H1 (cell line): ENCODE data around the gene BET1L. TPM values are rescaled to one million over a fixed set of nuclear protein-coding genes. Genes with fewer than 3 reads are reported as not detected.
"Not testable (repeated sequence)": the region's sequence is repeated elsewhere in the genome, so short reads cannot be mapped to it uniquely, and the experiment has no call there.

Source experiments
- CTCF ChIA-PET: fragments of 300-600 bp; sonication (Branson Sonifier 250); formaldehyde crosslinking; loops from one replicate; lab custom pipeline; 2021; ENCODE audit not compliant: partially characterized antibody; lab: Charles Lee
- POLR2A ChIA-PET: fragments of 300-600 bp; sonication (Branson Sonifier 250); formaldehyde crosslinking; loops from one replicate; lab custom pipeline; 2021; ENCODE audit warnings: inconsistent platforms; ENCODE audit not compliant: partially characterized antibody; lab: Charles Lee
- DNase-seq, 2 experiments: peaks; one replicate each; pipeline versions ENCODE4 v3.0.0 to v3.0.0-alpha.2; 2010 to 2022; ENCODE audit warnings: low spot score in 2 of 2, low read depth in 1 of 2, mixed read lengths in 1 of 2
- FAIRE-seq: peaks from 2 replicates; lab custom pipeline; 2011; peaks lifted over from hg19 to GRCh38; lab: Jason Lieb, UNC
- H2AFZ ChIP-seq: 2 replicates; pipeline ENCODE4 v1.8.1; 2012; ENCODE audit warnings: low read length, inconsistent platforms
- H2AK5ac ChIP-seq: 2 replicates; pipeline ENCODE4 v1.6.1; 2013; ENCODE audit warnings: low read depth, low read length
- H2BK120ac ChIP-seq: replicated peaks from 2 replicates; pipeline ENCODE3; 2013; ENCODE audit warnings: low read depth, low read length, inconsistent platforms
- H2BK12ac ChIP-seq: 2 replicates; pipeline ENCODE4 v1.6.1; 2013; ENCODE audit warnings: low read depth, low read length
- H2BK15ac ChIP-seq: 2 replicates; pipeline ENCODE4 v1.6.1; 2013; ENCODE audit warnings: low read length
- H2BK20ac ChIP-seq: 2 replicates; pipeline ENCODE4 v1.6.1; 2013; ENCODE audit warnings: low read length
- H2BK5ac ChIP-seq: 2 replicates; pipeline ENCODE4 v1.6.1; 2013; ENCODE audit warnings: low read depth, low read length
- H3K14ac ChIP-seq: 2 replicates; pipeline ENCODE4 v1.6.1; 2013; ENCODE audit warnings: inconsistent platforms; ENCODE audit not compliant: insufficient read length
- H3K18ac ChIP-seq: 2 replicates; pipeline ENCODE4 v1.6.1; 2013; ENCODE audit warnings: low read length; ENCODE audit errors: extremely low read depth
- H3K23ac ChIP-seq: 2 replicates; pipeline ENCODE4 v1.6.1; 2013; ENCODE audit warnings: inconsistent platforms; ENCODE audit not compliant: insufficient read length
- H3K23me2 ChIP-seq: 2 replicates; pipeline ENCODE4 v1.6.1; 2013; ENCODE audit warnings: low read depth, low read length
- H3K27ac ChIP-seq: 2 replicates; pipeline ENCODE4 v1.6.1; 2011; ENCODE audit warnings: low read depth, low read length, inconsistent platforms
- H3K27me3 ChIP-seq, 4 experiments: replicated peaks in 1 of 4; 1 replicate in 1 of 4; 2 replicates in 3 of 4; pipeline versions ENCODE4 v1.6.1 to v1.8.1; 2011 to 2013; ENCODE audit warnings: low read length in 3 of 4, mild to moderate bottlenecking in 3 of 4, inconsistent platforms in 2 of 4, mixed read lengths in 2 of 4, moderate library complexity in 1 of 4; ENCODE audit not compliant: control insufficient read depth in 3 of 4, insufficient read depth in 3 of 4; ENCODE audit errors: extremely low read depth in 1 of 4
- H3K36me3 ChIP-seq, 4 experiments: 2 replicates each; pipeline versions ENCODE4 v1.6.1 to v1.8.1; 2011 to 2013; ENCODE audit warnings: mild to moderate bottlenecking in 4 of 4, low read length in 3 of 4, moderate library complexity in 2 of 4, control low read depth in 1 of 4, inconsistent platforms in 1 of 4; ENCODE audit not compliant: insufficient read depth in 4 of 4, control insufficient read depth in 2 of 4
- H3K4ac ChIP-seq: replicated peaks from 2 replicates; pipeline ENCODE3; 2013; ENCODE audit warnings: low read length, low read depth, mixed read lengths, inconsistent platforms; ENCODE audit not compliant: insufficient read length
- H3K4me1 ChIP-seq, 4 experiments: replicated peaks in 1 of 4; 1 replicate in 1 of 4; 2 replicates in 3 of 4; pipeline versions ENCODE4 v1.6.1 to v1.8.1; 2011 to 2013; ENCODE audit warnings: low read length in 3 of 4, inconsistent platforms in 2 of 4, mixed read lengths in 1 of 4; ENCODE audit not compliant: insufficient read depth in 4 of 4, control insufficient read depth in 3 of 4
- H3K4me2 ChIP-seq, 2 experiments: 2 replicates each; pipeline versions ENCODE4 v1.6.1 to v1.8.1; 2011 to 2013; ENCODE audit warnings: low read depth in 2 of 2, low read length in 2 of 2, control low read depth in 1 of 2, inconsistent platforms in 1 of 2, mild to moderate bottlenecking in 1 of 2; ENCODE audit not compliant: insufficient read depth in 1 of 2
- H3K4me3 ChIP-seq, 4 experiments: fragments of 200-600, 300-600 bp in 1 of 4; sonication (generic), shearing (Covaris generic), sonication (Bioruptor Twin) in 1 of 4; 2 replicates each; pipeline versions ENCODE4 v1.5.1 to v1.8.1; 2011 to 2016; ENCODE audit warnings: low read length in 4 of 4, low read depth in 3 of 4, control low read depth in 2 of 4, inconsistent platforms in 2 of 4, mild to moderate bottlenecking in 2 of 4, mixed read lengths in 1 of 4, moderate library complexity in 1 of 4; ENCODE audit not compliant: insufficient read depth in 2 of 4; ENCODE audit errors: extremely low read depth in 1 of 4
- H3K56ac ChIP-seq: replicated peaks from 2 replicates; pipeline ENCODE3; 2013; ENCODE audit warnings: low read depth, mild to moderate bottlenecking, mixed read lengths, low read length, inconsistent platforms; ENCODE audit not compliant: insufficient read length
- H3K79me1 ChIP-seq: 2 replicates; pipeline ENCODE4 v1.6.1; 2013; ENCODE audit warnings: low read depth, low read length, control low read depth
- H3K79me2 ChIP-seq, 2 experiments: 2 replicates each; pipeline versions ENCODE4 v1.6.1 to v1.8.1; 2012 to 2013; ENCODE audit warnings: low read length in 2 of 2, mild to moderate bottlenecking in 2 of 2, inconsistent platforms in 1 of 2; ENCODE audit not compliant: insufficient read depth in 2 of 2, control insufficient read depth in 1 of 2
- H3K9ac ChIP-seq, 4 experiments: replicated peaks in 1 of 4; 1 replicate in 1 of 4; 2 replicates in 3 of 4; pipeline versions ENCODE4 v1.6.1 to v1.8.1; 2011 to 2013; ENCODE audit warnings: low read depth in 3 of 4, low read length in 3 of 4, control low read depth in 2 of 4, mild to moderate bottlenecking in 2 of 4, moderate library complexity in 2 of 4, inconsistent platforms in 1 of 4; ENCODE audit errors: extremely low read depth in 1 of 4
- H3K9me3 ChIP-seq, 2 experiments: 2 replicates each; pipeline versions ENCODE4 v1.6.1 to v1.8.1; 2012 to 2013; ENCODE audit warnings: mild to moderate bottlenecking in 2 of 2, moderate library complexity in 2 of 2, control low read depth in 1 of 2, inconsistent platforms in 1 of 2, low read depth in 1 of 2, low read length in 1 of 2, mixed read lengths in 1 of 2; ENCODE audit not compliant: insufficient read depth in 2 of 2
- H4K20me1 ChIP-seq, 2 experiments: replicated peaks in 1 of 2; 2 replicates each; pipeline versions ENCODE3 to v1.8.1; 2011 to 2013; ENCODE audit warnings: inconsistent platforms in 2 of 2, low read length in 2 of 2, mild to moderate bottlenecking in 1 of 2; ENCODE audit not compliant: insufficient read depth in 2 of 2, control insufficient read depth in 1 of 2
- H4K5ac ChIP-seq: 2 replicates; pipeline ENCODE4 v1.6.1; 2013; ENCODE audit warnings: low read length, low read depth, mixed read lengths, inconsistent platforms; ENCODE audit not compliant: insufficient read length
- H4K8ac ChIP-seq: 2 replicates; pipeline ENCODE4 v1.8.0; 2013; ENCODE audit warnings: mild to moderate bottlenecking, moderate library complexity, low read length, inconsistent platforms; ENCODE audit not compliant: insufficient read depth; ENCODE audit errors: extremely low read depth
- H4K91ac ChIP-seq: replicated peaks from 2 replicates; pipeline ENCODE3; 2013; ENCODE audit warnings: low read length, mixed read lengths, inconsistent platforms; ENCODE audit not compliant: insufficient read length
- RAD21 ChIP-seq, 2 experiments: IDR thresholded peaks in 1 of 2; conservative IDR thresholded peaks in 1 of 2; 2 replicates each; pipeline ENCODE4 v1.6.1; 2011; ENCODE audit warnings: low read depth in 2 of 2, low read length in 2 of 2, improper control_type of control experiment in 1 of 2, inconsistent platforms in 1 of 2, mild to moderate bottlenecking in 1 of 2, moderate library complexity in 1 of 2
- WGBS, 2 experiments: shearing (Covaris generic) in 1 of 2; methylation state at CpG; one replicate each; pipeline versions ENCODE4 v1.1.6 to v1.1.7; 2013 to 2015; ENCODE audit warnings: low lambda C conversion rate in 2 of 2, mixed read lengths in 2 of 2, inconsistent platforms in 1 of 2, low coverage in 1 of 2, missing lambda C conversion rate in 1 of 2; ENCODE audit not compliant: insufficient replicate concordance in 2 of 2, insufficient coverage in 1 of 2, insufficient read length in 1 of 2; ENCODE audit errors: extremely low coverage in 1 of 2, missing lambda C conversion rate in 1 of 2; 5-methylcytosine and 5-hydroxymethylcytosine counted together
- polyA plus RNA-seq, 7 experiments: library from polyadenylated mRNA; depleted of rRNA in 3 of 7; stranded (reverse) in 5 of 7; unstranded in 2 of 7; fragments of >200 nt in 5 of 7; fragments of 200-250 nt in 2 of 7; gene quantifications; 1 replicate in 5 of 7; 2 replicates in 1 of 7; 4 replicates in 1 of 7; pipeline versions ENCODE4 v1.2.1 to v1.2.3, GENCODE V29; 2011 to 2013; ENCODE audit warnings: missing spikeins in 2 of 7, mixed read lengths in 2 of 7
- total RNA-seq: library from RNA; stranded (reverse); fragmentation: NEBNext Ultra II Directional; extraction: Animal tissue kit (Norgen Biotek cat#: 25700); gene quantifications from 2 replicates; pipeline ENCODE4 v1.2.1, GENCODE V29; 2021
- TF ChIP-seq, protein P1 (sequence below), 3 experiments: IDR thresholded peaks; 1 replicate in 2 of 3; 2 replicates in 1 of 3; pipeline versions ENCODE4 v1.5.1 to v1.6.1; 2011; ENCODE audit warnings: low read length in 3 of 3, mild to moderate bottlenecking in 3 of 3, inconsistent platforms in 2 of 3, low read depth in 1 of 3, moderate library complexity in 1 of 3; ENCODE audit not compliant: insufficient read depth in 1 of 3; ENCODE audit errors: control extremely low read depth in 1 of 3

The BET1L gene
- total and polyA plus RNA-seq, 2 of the 8 experiments (the other 6 are each of a cell fraction or from before 2014, with no cell fraction given): 40.2 to 61.9 TPM

DNA sequence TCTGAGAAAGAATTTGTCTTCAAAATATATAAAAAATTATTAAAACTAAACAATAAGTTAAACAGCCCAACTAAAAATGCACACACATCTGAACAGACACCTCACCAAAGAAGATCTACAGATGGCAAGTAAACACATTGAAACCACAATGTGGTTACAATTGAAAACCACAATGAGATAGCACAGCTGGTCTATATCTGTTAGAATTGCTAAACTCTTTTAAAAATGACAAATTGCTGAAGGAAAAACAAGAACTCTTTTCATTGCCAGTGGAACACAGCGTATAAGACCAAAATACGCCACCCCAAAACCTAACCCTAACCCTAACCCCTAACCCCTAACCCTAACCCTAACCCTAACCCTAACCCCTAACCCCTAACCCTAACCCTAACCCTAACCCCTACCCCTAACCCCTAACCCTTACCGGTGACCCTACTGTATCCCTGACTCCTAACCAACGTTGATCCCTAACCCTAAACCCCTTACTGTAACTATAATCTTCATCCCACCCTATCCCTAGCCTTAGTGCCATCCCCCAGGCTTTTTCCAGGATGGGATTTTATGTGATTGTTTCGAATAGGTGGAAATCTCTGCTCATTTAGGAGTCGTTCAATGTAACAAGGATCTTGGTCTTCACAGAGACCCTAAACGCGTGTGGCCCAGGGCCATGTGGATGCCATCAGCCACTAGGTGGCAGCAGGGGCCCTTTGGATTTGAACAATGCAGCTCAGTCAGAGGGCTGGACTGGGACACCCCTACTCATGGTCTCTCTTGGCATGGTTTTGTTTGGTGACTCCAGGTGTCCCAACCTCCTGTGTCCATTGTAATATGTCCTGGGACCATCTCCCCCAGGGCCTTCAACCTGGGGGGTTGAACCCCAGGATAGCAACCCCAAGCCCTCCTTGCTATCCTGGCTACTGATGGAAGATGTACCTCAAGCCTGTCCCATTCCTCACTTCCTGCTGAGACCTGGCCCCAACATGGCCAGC lies 15.4 kb downstream of the BET1L start:
- CTCF ChIA-PET: interaction anchor here (1.2 kb wide), 1 partner anchor 11 kb away, joined by 3 read pairs; no protein-coding TSS in a partner anchor
- peak in 1 of 2 experiments; percentile 59 for DNase-seq
- H3K4me3 ChIP-seq, H2BK5ac ChIP-seq, H3K27me3 ChIP-seq, H3K79me1 ChIP-seq, H3K18ac ChIP-seq: not testable (repeated sequence)
- TF ChIP-seq, protein P1, sequence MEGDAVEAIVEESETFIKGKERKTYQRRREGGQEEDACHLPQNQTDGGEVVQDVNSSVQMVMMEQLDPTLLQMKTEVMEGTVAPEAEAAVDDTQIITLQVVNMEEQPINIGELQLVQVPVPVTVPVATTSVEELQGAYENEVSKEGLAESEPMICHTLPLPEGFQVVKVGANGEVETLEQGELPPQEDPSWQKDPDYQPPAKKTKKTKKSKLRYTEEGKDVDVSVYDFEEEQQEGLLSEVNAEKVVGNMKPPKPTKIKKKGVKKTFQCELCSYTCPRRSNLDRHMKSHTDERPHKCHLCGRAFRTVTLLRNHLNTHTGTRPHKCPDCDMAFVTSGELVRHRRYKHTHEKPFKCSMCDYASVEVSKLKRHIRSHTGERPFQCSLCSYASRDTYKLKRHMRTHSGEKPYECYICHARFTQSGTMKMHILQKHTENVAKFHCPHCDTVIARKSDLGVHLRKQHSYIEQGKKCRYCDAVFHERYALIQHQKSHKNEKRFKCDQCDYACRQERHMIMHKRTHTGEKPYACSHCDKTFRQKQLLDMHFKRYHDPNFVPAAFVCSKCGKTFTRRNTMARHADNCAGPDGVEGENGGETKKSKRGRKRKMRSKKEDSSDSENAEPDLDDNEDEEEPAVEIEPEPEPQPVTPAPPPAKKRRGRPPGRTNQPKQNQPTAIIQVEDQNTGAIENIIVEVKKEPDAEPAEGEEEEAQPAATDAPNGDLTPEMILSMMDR (IDR thresholded peaks at IDR 0.05; ENCODE audit: control extremely low read depth in 1 of 3, insufficient read depth in 1 of 3, low read depth in 1 of 3, low read length in 3 of 3): peak in 2 of 3 experiments; percentile 6 to 19; a peak in 2 of 4 replicates
- 0 out of 4 replicates have a peak, but pooled peaks have one; percentile 4 to 6 for TF ChIP-seq RAD21 (IDR thresholded peaks at IDR 0.05 in 1 of 2, conservative IDR thresholded peaks at IDR 0.05 in 1 of 2; ENCODE audit: low read depth in 2 of 2, low read length in 2 of 2)
- TF ChIP-seq, all 59 proteins: peak for 2; not testable (repeated sequence) for 57
- H3K14ac ChIP-seq, H2BK15ac ChIP-seq, H3K36me3 ChIP-seq, H3K9ac ChIP-seq, H3K4me2 ChIP-seq, H3K23ac ChIP-seq, H2BK120ac ChIP-seq, H4K91ac ChIP-seq, H3K56ac ChIP-seq, H2BK12ac ChIP-seq, H2BK20ac ChIP-seq, H4K5ac ChIP-seq, H4K20me1 ChIP-seq, H2AFZ ChIP-seq, H3K4me1 ChIP-seq, H3K79me2 ChIP-seq, H3K23me2 ChIP-seq, H3K4ac ChIP-seq, H4K8ac ChIP-seq, H3K27ac ChIP-seq, POLR2A ChIA-PET, H2AK5ac ChIP-seq: not testable (repeated sequence)
- WGBS, 2 experiments: 72 to 100% methylated on average over 1 to 4 of the region's 8 CpGs
- FAIRE-seq: peak; percentile 48
- H3K9me3 ChIP-seq: peaks cover 9 to 15% of the 10 kb centered on the region in 2 experiments
